Neutrophil (primary cell): Measurements from ENCODE around the gene CDH26.

ENCODE experiments used
- H3K27ac ChIP-seq: fragments of 200-600 bp; sonication (generic); 2 replicates; pipeline ENCODE4 v1.5.1; 2016; ENCODE audit warnings: mild to moderate bottlenecking, moderate library complexity
- H3K27me3 ChIP-seq: fragments of 200-600 bp; sonication (generic); 2 replicates; pipeline ENCODE4 v1.6.0; 2016; ENCODE audit warnings: mild to moderate bottlenecking
- H3K36me3 ChIP-seq: fragments of 200-600 bp; sonication (generic); 2 replicates; pipeline ENCODE4 v1.5.1; 2017
- H3K4me1 ChIP-seq, 2 experiments: fragments of 200-600 bp in 1 of 2; sonication (generic) in 1 of 2; 1 replicate in 1 of 2; 2 replicates in 1 of 2; pipeline versions ENCODE4 v1.5.1 to v1.6.1; 2013 to 2016; ENCODE audit warnings: low read depth in 1 of 2, low read length in 1 of 2, mild to moderate bottlenecking in 1 of 2, moderate library complexity in 1 of 2; ENCODE audit not compliant: control insufficient read depth in 1 of 2, insufficient read depth in 1 of 2
- H3K4me3 ChIP-seq, 2 experiments: fragments of 200-600 bp in 1 of 2; sonication (generic) in 1 of 2; 1 replicate in 1 of 2; 2 replicates in 1 of 2; pipeline ENCODE4 v1.5.1; 2013 to 2016; ENCODE audit warnings: low read depth in 1 of 2, low read length in 1 of 2, mild to moderate bottlenecking in 1 of 2, moderate library complexity in 1 of 2
- H3K9me3 ChIP-seq: fragments of 200-600 bp; sonication (generic); 2 replicates; pipeline ENCODE4 v1.5.1; 2016
- TF ChIP-seq, protein P1 (sequence below): fragments of 200-600 bp; sonication (generic); IDR thresholded peaks from 2 replicates; pipeline ENCODE4 v1.5.1; 2016; ENCODE audit warnings: antibody characterized with exemption

The CDH26 gene

DNA sequence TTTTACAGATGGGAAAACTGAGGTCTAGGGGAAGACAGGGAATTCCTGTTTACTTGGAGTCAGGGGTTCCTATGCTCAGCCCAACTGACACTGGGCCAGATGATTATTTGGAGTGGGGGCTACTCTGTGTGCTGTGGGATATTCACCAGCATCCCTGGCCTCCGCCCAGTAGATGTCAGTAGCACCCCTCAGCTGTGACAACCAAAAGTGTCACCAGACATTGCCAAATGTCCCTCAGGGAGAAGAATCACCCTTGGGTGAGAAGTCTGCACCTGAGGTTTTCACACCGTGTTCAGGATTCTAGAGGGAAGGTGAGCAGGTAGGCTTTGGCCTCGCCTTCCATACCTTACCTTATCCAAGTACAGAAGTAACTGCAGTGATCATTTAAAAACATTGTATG, 27.6 kb downstream of the CDH26 start:
- TF ChIP-seq, protein P1, sequence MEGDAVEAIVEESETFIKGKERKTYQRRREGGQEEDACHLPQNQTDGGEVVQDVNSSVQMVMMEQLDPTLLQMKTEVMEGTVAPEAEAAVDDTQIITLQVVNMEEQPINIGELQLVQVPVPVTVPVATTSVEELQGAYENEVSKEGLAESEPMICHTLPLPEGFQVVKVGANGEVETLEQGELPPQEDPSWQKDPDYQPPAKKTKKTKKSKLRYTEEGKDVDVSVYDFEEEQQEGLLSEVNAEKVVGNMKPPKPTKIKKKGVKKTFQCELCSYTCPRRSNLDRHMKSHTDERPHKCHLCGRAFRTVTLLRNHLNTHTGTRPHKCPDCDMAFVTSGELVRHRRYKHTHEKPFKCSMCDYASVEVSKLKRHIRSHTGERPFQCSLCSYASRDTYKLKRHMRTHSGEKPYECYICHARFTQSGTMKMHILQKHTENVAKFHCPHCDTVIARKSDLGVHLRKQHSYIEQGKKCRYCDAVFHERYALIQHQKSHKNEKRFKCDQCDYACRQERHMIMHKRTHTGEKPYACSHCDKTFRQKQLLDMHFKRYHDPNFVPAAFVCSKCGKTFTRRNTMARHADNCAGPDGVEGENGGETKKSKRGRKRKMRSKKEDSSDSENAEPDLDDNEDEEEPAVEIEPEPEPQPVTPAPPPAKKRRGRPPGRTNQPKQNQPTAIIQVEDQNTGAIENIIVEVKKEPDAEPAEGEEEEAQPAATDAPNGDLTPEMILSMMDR: peak; percentile 61
- H3K4me1 ChIP-seq: peaks cover 46 to 62% of the 10 kb centered on the region in 2 experiments
- no peaks in the 10 kb centered on the region for H3K27me3 ChIP-seq
- H3K9me3 ChIP-seq: no peaks in the 10 kb centered on the region
- H3K36me3 ChIP-seq: no peaks in the 10 kb centered on the region
- peak overlapping the region in 1 of 2 experiments; percentile 2 for H3K4me3 ChIP-seq
- H3K27ac ChIP-seq: peak overlapping the region; percentile 90

DNA sequence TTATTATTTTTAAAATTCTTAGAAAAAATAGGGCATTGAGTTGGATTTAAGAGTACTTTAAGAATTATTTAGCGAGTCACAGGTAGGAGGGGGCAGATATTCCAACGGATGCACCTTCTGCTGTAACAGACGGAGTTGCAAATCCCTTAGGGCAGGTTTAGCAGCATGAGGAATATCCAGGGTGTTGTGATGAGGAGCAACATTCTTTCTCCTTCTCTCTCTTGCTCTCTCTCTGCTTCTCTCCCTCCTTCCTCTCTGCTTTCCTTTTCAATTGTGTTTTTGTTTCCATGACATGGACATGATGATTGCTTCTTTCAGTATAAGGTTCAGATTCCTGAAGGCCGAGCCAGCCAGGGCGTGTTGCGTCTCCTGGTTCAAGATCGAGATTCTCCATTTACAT, 28.9 kb downstream of the CDH26 start:
- no peak overlapping the region for H3K4me3 ChIP-seq

DNA sequence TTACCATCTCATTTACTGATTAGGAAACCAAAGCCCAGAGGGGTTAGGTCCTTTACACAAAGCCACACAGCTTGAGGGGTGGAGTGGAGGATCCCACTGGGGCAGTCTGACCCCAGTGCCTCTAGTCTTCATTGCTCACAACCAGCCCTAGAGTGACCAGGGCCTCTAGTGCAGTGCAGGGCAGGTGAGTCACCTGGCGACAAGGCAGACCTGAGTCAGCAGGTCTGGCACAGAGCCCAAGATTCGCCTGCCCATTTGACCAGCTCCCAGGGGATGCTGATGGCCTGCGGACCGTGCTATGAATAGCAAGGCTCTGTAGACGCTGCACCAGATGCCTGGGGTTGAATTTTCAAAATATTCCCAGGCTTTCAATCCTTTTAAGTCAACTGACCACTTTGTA, 29.9 kb downstream of the CDH26 start:
- Histone ChIP-seq H3K9me3 (no peaks in the 10 kb centered on the region), H3K27me3 (no peaks in the 10 kb centered on the region), H3K36me3 (no peaks in the 10 kb centered on the region), H3K27ac (peak overlapping the region; percentile 56), H3K4me3 (no peak overlapping the region), H3K4me1 (peaks cover 61 to 80% of the 10 kb centered on the region in 2 experiments)
- TF ChIP-seq, protein P1: no peak

More for the DNA sequence above, 28.9 kb downstream of the CDH26 start:
- Histone ChIP-seq H3K4me1 (peaks cover 58 to 74% of the 10 kb centered on the region in 2 experiments), H3K27ac (peak overlapping the region; percentile 90), H3K36me3 (no peaks in the 10 kb centered on the region), H3K9me3 (no peaks in the 10 kb centered on the region), H3K27me3 (no peaks in the 10 kb centered on the region)
- TF ChIP-seq, protein P1: no peak

DNA sequence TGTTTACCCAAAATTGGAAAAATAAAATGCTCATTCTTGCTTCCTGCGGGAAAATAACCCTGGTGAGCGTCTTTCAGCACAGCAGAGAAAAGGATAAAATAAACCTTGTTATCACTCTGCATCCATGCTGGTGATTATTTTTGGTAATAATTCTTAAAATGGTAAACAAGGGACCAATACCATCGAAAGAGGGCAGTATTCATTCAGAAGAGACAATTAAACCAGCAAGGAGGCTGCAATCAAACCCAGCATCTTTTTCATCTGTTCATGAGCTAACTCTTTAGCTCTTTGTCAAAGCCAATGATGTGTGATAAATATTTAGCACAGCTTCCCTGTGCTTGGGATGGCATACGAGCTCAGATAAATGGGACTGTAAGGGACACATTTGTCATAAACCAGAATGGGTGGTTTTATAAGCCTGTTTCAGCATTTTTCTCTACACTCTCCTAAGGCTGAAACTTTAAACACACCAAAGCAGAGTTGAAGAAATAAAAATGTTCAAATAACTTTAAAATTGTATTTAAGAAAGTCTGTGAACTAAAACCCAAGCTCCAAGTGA, 34.4 kb downstream of the CDH26 start:
- H3K4me3 ChIP-seq: no peak overlapping the region
- no peaks in the 10 kb centered on the region for H3K27me3 ChIP-seq
- H3K36me3 ChIP-seq: no peaks in the 10 kb centered on the region
- no peaks in the 10 kb centered on the region for H3K9me3 ChIP-seq
- H3K27ac ChIP-seq: peak overlapping the region; percentile 75
- TF ChIP-seq, protein P1: no peak
- H3K4me1 ChIP-seq: peaks cover 45 to 60% of the 10 kb centered on the region in 2 experiments

DNA sequence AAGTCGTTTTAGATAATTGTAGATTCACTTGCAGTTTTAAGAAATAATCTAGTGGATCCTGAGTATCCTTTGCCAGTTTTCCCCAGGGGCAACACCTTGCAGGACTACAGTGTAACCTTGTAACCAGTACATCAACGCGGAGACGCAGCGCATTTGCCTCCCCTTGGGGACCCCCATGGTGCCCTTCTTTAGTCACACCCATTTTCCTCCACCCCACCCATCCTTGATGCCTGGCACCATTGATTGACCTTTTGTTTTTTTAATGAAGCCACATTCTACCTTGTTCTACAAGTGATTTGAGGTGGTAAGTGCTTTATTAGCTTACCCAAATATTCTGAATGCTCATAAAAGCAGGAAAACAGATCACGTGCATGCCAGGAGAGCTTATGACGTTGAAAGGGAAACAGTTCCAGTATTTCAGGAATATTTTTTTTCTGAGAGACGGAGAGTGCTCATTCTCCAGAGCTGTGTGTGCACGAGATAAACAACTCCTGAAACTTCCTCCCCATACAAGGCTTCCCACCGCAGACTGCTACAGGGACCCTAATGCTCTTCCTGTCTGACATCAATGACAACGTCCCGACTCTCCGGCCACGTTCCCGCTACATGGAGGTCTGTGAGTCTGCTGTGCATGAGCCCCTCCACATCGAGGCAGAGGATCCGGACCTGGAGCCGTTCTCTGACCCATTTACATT, 35.7 kb downstream of the CDH26 start:
- Histone ChIP-seq H3K4me3 (peak overlapping the region; percentile 11 to 32), H3K4me1 (peaks cover 35 to 48% of the 10 kb centered on the region in 2 experiments), H3K36me3 (no peaks in the 10 kb centered on the region), H3K27ac (peak overlapping the region; percentile 37), H3K27me3 (no peaks in the 10 kb centered on the region), H3K9me3 (no peaks in the 10 kb centered on the region)
- TF ChIP-seq, protein P1: no peak
